RWPE2 (cell line): ENCODE measurements around the gene LDLRAP1.

ENCODE experiments used
- ATAC-seq: fragments of 200-7000 bp; cut with Tn5 transposase; 3 replicates; pipeline ENCODE4 v1.9.1; 2021; ENCODE audit warnings: low read depth
- DNase-seq: peaks from one replicate; pipeline ENCODE4 v3.0.0-alpha.2; 2020; ENCODE audit warnings: low spot score
- H3K27ac ChIP-seq: fragments of 450-650 bp; 2 replicates; pipeline ENCODE4 v1.5.1; 2017; ENCODE audit warnings: mild to moderate bottlenecking; ENCODE audit not compliant: poor library complexity, severe bottlenecking
- H3K27me3 ChIP-seq: fragments of 250-450 bp; sonication (Bioruptor Pico); 2 replicates; pipeline ENCODE4 v1.5.1; 2021; ENCODE audit warnings: mild to moderate bottlenecking, moderate library complexity; ENCODE audit not compliant: insufficient read depth, poor library complexity, severe bottlenecking
- H3K36me3 ChIP-seq: fragments of 250-450 bp; sonication (Bioruptor Pico); 2 replicates; pipeline ENCODE4 v1.5.1; 2020; ENCODE audit warnings: low read depth, mild to moderate bottlenecking, moderate library complexity
- H3K4me1 ChIP-seq: fragments of 250-450 bp; sonication (Bioruptor Pico); 2 replicates; pipeline ENCODE4 v1.5.1; 2021; ENCODE audit warnings: mild to moderate bottlenecking, moderate library complexity; ENCODE audit not compliant: insufficient read depth, poor library complexity, severe bottlenecking
- H3K4me3 ChIP-seq: fragments of 250-450 bp; sonication (Bioruptor Pico); 2 replicates; pipeline ENCODE4 v1.5.1; 2021; ENCODE audit warnings: mild to moderate bottlenecking, moderate library complexity; ENCODE audit not compliant: severe bottlenecking
- H3K9me3 ChIP-seq: fragments of 250-450 bp; sonication (Bioruptor Pico); 2 replicates; pipeline ENCODE4 v1.5.1; 2021; ENCODE audit warnings: mild to moderate bottlenecking, moderate library complexity; ENCODE audit not compliant: severe bottlenecking
- TF ChIP-seq, protein P1 (sequence below): fragments of 450-650 bp; IDR thresholded peaks from one replicate; pipeline ENCODE4 v1.5.1; 2017; ENCODE audit warnings: mild to moderate bottlenecking, moderate library complexity; ENCODE audit not compliant: poor library complexity, severe bottlenecking

Gene LDLRAP1

GRCh38 chr1:25549273-25550154, 6.1 kb downstream of the LDLRAP1 start:
- peak; percentile 80 for DNase-seq
- ATAC-seq, result peak; percentile 90
- H3K9me3 ChIP-seq, result no peaks in the 10 kb centered on the region
- TF ChIP-seq, protein P1, sequence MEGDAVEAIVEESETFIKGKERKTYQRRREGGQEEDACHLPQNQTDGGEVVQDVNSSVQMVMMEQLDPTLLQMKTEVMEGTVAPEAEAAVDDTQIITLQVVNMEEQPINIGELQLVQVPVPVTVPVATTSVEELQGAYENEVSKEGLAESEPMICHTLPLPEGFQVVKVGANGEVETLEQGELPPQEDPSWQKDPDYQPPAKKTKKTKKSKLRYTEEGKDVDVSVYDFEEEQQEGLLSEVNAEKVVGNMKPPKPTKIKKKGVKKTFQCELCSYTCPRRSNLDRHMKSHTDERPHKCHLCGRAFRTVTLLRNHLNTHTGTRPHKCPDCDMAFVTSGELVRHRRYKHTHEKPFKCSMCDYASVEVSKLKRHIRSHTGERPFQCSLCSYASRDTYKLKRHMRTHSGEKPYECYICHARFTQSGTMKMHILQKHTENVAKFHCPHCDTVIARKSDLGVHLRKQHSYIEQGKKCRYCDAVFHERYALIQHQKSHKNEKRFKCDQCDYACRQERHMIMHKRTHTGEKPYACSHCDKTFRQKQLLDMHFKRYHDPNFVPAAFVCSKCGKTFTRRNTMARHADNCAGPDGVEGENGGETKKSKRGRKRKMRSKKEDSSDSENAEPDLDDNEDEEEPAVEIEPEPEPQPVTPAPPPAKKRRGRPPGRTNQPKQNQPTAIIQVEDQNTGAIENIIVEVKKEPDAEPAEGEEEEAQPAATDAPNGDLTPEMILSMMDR, result no peak
- H3K27ac ChIP-seq, result peak overlapping the region; percentile 18
- H3K36me3 ChIP-seq, result no peaks in the 10 kb centered on the region; the same call in 1 of the 2 replicates
- no peak overlapping the region for H3K4me3 ChIP-seq
- H3K27me3 ChIP-seq, result no peaks in the 10 kb centered on the region
- H3K4me1 ChIP-seq, result peaks cover 21% of the 10 kb centered on the region

- Histone ChIP-seq H3K27me3 (no peaks in the 10 kb centered on the region), H3K4me3 (no peak overlapping the region), H3K36me3 (no peaks in the 10 kb centered on the region; the same call in 1 of the 2 replicates), H3K4me1 (peaks cover 21% of the 10 kb centered on the region), H3K9me3 (no peaks in the 10 kb centered on the region), H3K27ac (peak overlapping the region; percentile 18)
- DNase-seq (no peak), ATAC-seq (0 out of 3 replicates have a peak, but pooled peaks have one; percentile 20)
- TF ChIP-seq, protein P1, result no peak
These were observed 6.7 kb downstream of the LDLRAP1 start for GRCh38 chr1:25550155-25550506.

DNA sequence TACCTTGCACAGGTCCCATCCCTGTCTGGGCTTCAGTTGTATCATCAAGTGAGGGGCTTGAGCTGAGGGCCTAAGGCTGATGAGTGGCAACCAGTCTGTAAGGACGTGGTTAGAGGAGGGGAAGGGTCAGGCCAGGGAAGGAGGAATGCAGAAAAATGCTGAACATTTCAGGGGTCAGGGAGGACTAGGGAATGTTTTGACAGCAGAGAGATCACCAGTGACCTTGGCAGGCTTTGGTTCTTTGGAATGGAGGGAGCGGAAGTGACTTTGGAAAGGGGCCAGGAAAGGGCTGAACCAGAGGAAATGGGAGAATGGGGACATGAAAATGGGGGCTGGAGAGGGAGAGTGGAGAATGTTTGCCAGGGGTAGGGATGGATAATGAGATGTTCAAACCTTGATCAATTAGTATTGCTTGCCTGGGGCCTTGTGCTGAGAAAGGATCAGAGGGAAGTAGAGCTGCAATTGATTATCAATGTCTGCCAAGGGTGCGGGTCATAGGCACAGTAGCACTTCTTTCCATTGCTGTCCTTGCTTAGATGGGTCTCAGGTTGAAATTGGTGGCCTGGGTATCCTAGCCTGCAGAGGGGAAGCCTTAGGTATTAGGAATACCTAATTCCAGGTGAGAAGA, 7.4 kb downstream of the LDLRAP1 start:
- ATAC-seq, result no peak

GRCh38 chr1:25553749-25554429, 10.5 kb downstream of the LDLRAP1 start:
- Histone ChIP-seq H3K36me3 (peaks cover 11% of the 10 kb centered on the region), H3K27me3 (no peaks in the 10 kb centered on the region), H3K4me1 (peaks cover 35% of the 10 kb centered on the region), H3K9me3 (no peaks in the 10 kb centered on the region), H3K4me3 (no peak overlapping the region), H3K27ac (no peak overlapping the region)
- ATAC-seq (no peak), DNase-seq (no peak)
- TF ChIP-seq, protein P1, result no peak

More for the DNA sequence above, 7.4 kb downstream of the LDLRAP1 start:
- H3K9me3 ChIP-seq, result no peaks in the 10 kb centered on the region
- peaks cover 21% of the 10 kb centered on the region for H3K4me1 ChIP-seq
- TF ChIP-seq, protein P1, result no peak
- no peak overlapping the region for H3K4me3 ChIP-seq
- no peaks in the 10 kb centered on the region for H3K27me3 ChIP-seq
- no peak for DNase-seq
- H3K36me3 ChIP-seq, result peaks cover 2% of the 10 kb centered on the region
- peak overlapping the region; percentile 18 for H3K27ac ChIP-seq
